GM18508 (cell line): ENCODE results near the gene FBN3.

Source experiments
- ATAC-seq: cut with Tn5 transposase; IDR thresholded peaks from one replicate; pipeline ENCODE4 v1.9.1; 2021; ENCODE audit warnings: moderate number of reproducible peaks; ENCODE audit not compliant: insufficient read depth, unreplicated experiment

The FBN3 gene

GRCh38 chr19:8069096-8069973 lies 80.1 kb downstream of the FBN3 start:
- no peak for ATAC-seq

GRCh38 chr19:8065875-8066261 lies 83.5 kb downstream of the FBN3 start:
- no peak for ATAC-seq

GRCh38 chr19:8064911-8065874 lies 84.2 kb downstream of the FBN3 start:
- no peak for ATAC-seq

GRCh38 chr19:8057545-8058270 lies 91.7 kb downstream of the FBN3 start:
- ATAC-seq, result no peak

- ATAC-seq, result no peak
Observed at GRCh38 chr19:8056533-8056932, 92.9 kb downstream of the FBN3 start.

- no peak for ATAC-seq
Observed at GRCh38 chr19:8054169-8054568, 95.2 kb downstream of the FBN3 start.

- no peak for ATAC-seq
Observed at GRCh38 chr19:8052464-8052859, 96.9 kb downstream of the FBN3 start, which contains the start of gene CCL25. CCL25 (plus strand) TSS chr19:8052760; CDS start chr19:8053050, 290 bp downstream.

- ATAC-seq, result no peak
Observed at GRCh38 chr19:8050274-8051096, 98.9 kb downstream of the FBN3 start.

- ATAC-seq, result no peak
Observed at GRCh38 chr19:8046569-8047165, 102.7 kb downstream of the FBN3 start.

GRCh38 chr19:8045872-8046568 lies 103.4 kb downstream of the FBN3 start:
- ATAC-seq, result no peak

GRCh38 chr19:8044018-8044417 lies 105.4 kb downstream of the FBN3 start:
- no peak for ATAC-seq

- no peak for ATAC-seq
Observed at GRCh38 chr19:8042900-8043299, 106.5 kb downstream of the FBN3 start.

GRCh38 chr19:8041531-8041931 lies 107.9 kb downstream of the FBN3 start:
- no peak for ATAC-seq

GRCh38 chr19:8039231-8039630 lies 110.2 kb downstream of the FBN3 start:
- ATAC-seq, result no peak

GRCh38 chr19:8038815-8039214 lies 110.6 kb downstream of the FBN3 start:
- no peak for ATAC-seq

- ATAC-seq, result no peak
Observed at GRCh38 chr19:8036434-8037099, 112.8 kb downstream of the FBN3 start.

GRCh38 chr19:8034178-8034525 lies 115.2 kb downstream of the FBN3 start:
- ATAC-seq, result no peak
